Measurements from ENCODE around the gene EPHA8. TPM values are rescaled to one million over a fixed set of nuclear protein-coding genes. Genes with fewer than 3 reads are reported as not detected.

EPHA8 gene
- total and polyA plus RNA-seq, 5 donors: not detected

DNA sequence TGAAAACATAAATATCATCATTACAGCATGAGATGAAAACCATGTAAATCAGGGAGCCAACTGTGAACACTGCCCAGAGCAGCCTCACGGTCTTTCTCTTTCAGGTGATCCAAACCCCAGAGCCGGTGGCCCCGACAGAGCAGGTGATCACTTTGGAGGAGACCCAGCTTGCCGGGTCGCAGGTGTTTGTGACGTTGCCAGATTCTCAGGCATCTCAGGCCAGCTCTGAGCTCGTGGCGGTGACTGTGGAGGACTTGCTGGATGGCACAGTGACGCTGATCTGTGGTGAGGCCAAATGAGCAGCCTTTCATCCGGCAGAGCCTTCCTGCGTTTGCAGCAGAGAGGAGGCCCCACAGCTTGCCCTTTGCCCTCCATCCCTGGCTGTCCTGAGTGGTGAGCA is 37.2 kb upstream of the EPHA8 start:
- Histone ChIP-seq H3K4me3 (ENCODE audit: low read length) (no peak overlapping the region), H3K4me1 (ENCODE audit: control insufficient read depth, insufficient read depth, low read length) (peaks cover 4% of the 10 kb centered on the region), H3K27ac (ENCODE audit: low read length) (no peak overlapping the region), H3K9me3 (ENCODE audit: control insufficient read depth, low read length) (no peaks in the 10 kb centered on the region), H3K27me3 (ENCODE audit: control insufficient read depth, insufficient read depth) (no peaks in the 10 kb centered on the region)
- intact Hi-C loops (cut with DNase I): loop anchor here in 2 of 4 donors (10.0 kb wide), 1 partner anchor 119 kb away; the partner anchor contains the start of gene C1QC (in 2 of the 2)
- WGBS: 89% methylated on average over 11 of the region's 11 CpGs
- no peak for DNase-seq
- no peak for ATAC-seq

DNA sequence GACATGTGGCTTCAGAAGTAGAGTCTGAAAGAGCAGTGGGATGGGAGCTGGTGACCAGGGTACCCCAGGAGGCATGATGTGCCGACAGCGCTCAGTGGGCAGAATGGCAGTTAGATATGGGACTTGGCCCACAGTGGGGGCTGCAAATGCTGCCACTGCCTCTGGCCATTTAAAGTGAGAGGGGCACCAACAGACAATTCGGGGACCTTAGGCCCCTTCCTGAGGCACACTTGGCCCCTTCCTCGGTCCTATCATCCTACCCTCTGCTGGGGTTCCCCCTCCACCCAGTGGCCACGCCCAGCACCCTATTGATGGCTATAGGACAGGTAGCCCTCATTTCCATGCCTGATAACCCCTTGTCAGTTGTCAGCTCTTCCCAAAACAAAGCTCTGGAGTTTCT is 36.6 kb upstream of the EPHA8 start:
- Histone ChIP-seq H3K27ac (ENCODE audit: low read length) (no peak overlapping the region), H3K9me3 (ENCODE audit: control insufficient read depth, low read length) (no peaks in the 10 kb centered on the region), H3K4me3 (ENCODE audit: low read length) (no peak overlapping the region), H3K4me1 (ENCODE audit: control insufficient read depth, insufficient read depth, low read length) (peaks cover 9% of the 10 kb centered on the region), H3K27me3 (ENCODE audit: control insufficient read depth, insufficient read depth) (no peaks in the 10 kb centered on the region)
- intact Hi-C loops (cut with DNase I): loop anchor here in 2 of 4 donors (10.0 kb wide), 1 partner anchor 118 kb away; the partner anchor contains the start of gene C1QC (in 2 of the 2)
- ATAC-seq (no peak), DNase-seq (no peak)
- 92% methylated on average over 5 of the region's 5 CpGs for WGBS

DNA sequence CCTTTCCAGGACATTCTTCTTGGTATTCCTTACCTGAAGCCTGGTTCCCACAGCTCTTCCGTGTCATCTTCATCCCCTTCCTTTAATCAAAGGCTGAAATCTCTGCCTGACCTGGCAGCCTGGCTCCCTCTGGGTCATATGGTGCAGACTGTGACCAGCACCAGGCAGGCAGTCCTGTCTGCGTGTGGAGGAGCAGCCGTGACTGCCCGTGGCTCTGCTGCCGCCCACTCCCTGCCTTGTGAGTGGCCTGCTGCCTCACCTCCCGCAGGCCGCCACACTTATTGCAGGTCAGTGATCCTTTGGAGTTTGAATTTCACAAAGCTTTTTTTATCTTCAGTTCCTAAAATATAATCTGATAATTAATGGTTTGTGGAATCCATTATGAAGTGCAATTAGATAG is 36.2 kb upstream of the EPHA8 start:
- H3K27me3 ChIP-seq (ENCODE audit: control insufficient read depth, insufficient read depth): no peaks in the 10 kb centered on the region
- WGBS: 78% methylated on average over 7 of the region's 7 CpGs
- H3K4me3 ChIP-seq (ENCODE audit: low read length): no peak overlapping the region
- intact Hi-C loops (cut with DNase I): loop anchor here in 2 of 4 donors (10.0 kb wide), 1 partner anchor 118 kb away; the partner anchor contains the start of gene C1QC (in 2 of the 2)
- H3K9me3 ChIP-seq (ENCODE audit: control insufficient read depth, low read length): no peaks in the 10 kb centered on the region
- no peak overlapping the region for H3K27ac ChIP-seq (ENCODE audit: low read length)
- peaks cover 10% of the 10 kb centered on the region for H3K4me1 ChIP-seq (ENCODE audit: control insufficient read depth, insufficient read depth, low read length)
- DNase-seq (no peak), ATAC-seq (no peak)

DNA sequence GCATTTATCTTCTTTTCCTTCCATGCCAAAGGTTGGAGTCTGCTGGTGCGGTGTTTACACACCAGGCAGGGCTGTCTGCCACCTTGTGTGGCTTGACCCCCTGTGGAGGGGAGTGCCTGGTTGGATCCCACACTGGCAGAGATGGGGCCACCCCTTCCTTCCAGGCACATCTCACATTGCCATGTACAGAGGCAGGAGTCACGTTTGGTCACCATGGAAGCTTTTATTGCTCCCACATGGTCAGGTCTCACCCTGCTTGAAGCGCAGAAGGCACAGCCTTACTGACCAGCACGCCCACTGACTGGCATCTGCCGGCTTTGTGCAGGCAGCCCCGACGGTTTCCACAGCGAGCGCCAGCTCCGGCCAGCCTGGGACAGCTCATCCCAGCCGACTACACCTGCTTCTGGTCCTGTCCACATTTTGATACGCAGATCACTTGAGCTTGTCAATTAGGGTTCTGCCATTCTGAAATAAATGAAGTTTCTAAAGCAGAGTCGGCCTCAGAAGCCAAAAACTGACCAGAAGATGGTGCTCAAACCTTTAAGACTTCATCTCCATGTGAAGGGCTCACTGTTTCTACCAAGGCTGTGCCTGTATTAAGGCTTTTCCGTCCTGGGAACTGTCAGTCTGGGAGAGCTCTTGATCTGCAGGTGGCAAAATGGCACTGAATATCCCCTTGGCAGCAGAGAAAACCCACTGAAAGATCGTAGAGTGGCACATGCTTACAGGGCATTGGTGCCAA is 35.6 kb upstream of the EPHA8 start:
- Histone ChIP-seq H3K4me3 (ENCODE audit: low read length) (no peak overlapping the region), H3K27me3 (ENCODE audit: control insufficient read depth, insufficient read depth) (no peaks in the 10 kb centered on the region), H3K4me1 (ENCODE audit: control insufficient read depth, insufficient read depth, low read length) (peaks cover 10% of the 10 kb centered on the region), H3K9me3 (ENCODE audit: control insufficient read depth, low read length) (no peaks in the 10 kb centered on the region), H3K27ac (ENCODE audit: low read length) (no peak overlapping the region)
- DNase-seq: no peak
- ATAC-seq: no peak
- WGBS: 83% methylated on average over 15 of the region's 15 CpGs
- intact Hi-C loops (cut with DNase I): loop anchor here in 2 of 4 donors (10.0 kb wide), 1 partner anchor 117 kb away; the partner anchor contains the start of gene C1QC (in 2 of the 2)

DNA sequence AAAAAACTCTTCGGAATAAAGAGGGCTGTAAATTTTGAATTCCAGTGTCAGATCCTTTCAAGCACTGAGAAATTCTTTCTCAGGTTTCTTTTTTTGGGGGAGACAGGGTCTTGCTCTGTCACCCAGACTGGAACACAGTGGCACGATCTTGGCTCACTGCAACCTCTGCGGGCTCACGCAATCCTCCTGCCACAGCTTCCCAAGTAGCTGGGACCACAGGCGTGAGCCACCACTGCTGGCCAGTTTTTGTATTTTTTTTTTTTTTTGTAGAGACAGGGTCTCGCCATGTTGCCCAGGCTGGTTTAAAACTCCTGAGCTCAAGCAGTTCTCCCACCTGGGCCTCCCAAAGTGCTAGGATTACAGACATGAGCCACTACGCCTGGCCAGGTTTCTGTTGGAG is 34.8 kb upstream of the EPHA8 start:
- H3K27me3 ChIP-seq (ENCODE audit: control insufficient read depth, insufficient read depth): no peaks in the 10 kb centered on the region
- no peaks in the 10 kb centered on the region for H3K9me3 ChIP-seq (ENCODE audit: control insufficient read depth, low read length)
- ATAC-seq: no peak
- H3K4me3 ChIP-seq (ENCODE audit: low read length): no peak overlapping the region
- H3K27ac ChIP-seq (ENCODE audit: low read length): no peak overlapping the region
- intact Hi-C loops (cut with DNase I): loop anchor here in 2 of 4 donors (10.0 kb wide), 1 partner anchor 116 kb away; the partner anchor contains the start of gene C1QC (in 2 of the 2)
- DNase-seq: no peak
- 97% methylated on average over 7 of the region's 7 CpGs for WGBS
- H3K4me1 ChIP-seq (ENCODE audit: control insufficient read depth, insufficient read depth, low read length): peaks cover 10% of the 10 kb centered on the region

DNA sequence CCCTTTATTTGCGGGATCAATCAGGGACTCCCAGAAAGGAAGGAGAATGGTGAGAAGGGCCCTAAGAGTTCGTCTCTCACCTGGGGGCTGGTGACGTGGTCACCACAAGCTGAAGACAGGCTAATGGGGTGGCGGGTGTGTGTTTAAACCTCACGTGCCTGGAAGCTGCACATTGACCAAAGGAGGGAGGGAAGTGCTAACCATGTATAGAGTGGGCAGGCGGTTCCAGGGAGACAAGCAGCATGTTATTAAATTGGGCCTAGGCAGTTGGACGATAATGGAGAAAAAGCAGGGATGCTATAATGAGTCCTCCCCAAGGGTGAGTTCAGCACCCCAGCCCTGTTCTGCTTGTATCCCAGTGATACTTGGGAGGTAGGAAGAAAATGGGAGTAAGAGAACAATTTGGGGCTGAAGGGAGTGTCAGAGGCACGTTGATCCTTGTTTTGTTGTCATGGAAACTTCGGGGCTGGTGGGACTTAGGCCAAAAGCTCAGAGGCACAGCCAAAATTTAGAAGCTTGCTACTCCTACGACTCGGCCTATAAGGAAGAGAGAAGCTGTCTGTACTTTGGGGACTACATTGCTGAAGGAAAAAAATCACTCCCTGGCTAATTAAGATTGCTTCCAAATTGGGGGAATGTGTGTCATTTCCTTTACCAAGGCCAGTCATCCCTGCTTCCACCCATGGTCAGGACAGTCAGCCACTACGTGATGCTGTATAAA is 33.2 kb upstream of the EPHA8 start:
- Histone ChIP-seq H3K4me1 (ENCODE audit: control insufficient read depth, insufficient read depth, low read length) (peaks cover 10% of the 10 kb centered on the region), H3K27ac (ENCODE audit: low read length) (peak overlapping the region; percentile 11), H3K9me3 (ENCODE audit: control insufficient read depth, low read length) (no peaks in the 10 kb centered on the region), H3K27me3 (ENCODE audit: control insufficient read depth, insufficient read depth) (no peaks in the 10 kb centered on the region), H3K4me3 (ENCODE audit: low read length) (no peak overlapping the region)
- DNase-seq (peak in 2 of 3 donors; percentile 45 to 75), ATAC-seq (peak; percentile 52 to 63)
- WGBS: 45% methylated on average over 12 of the region's 12 CpGs
- intact Hi-C loops (cut with DNase I): loop anchor here in 2 of 4 donors (10.0 kb wide), 1 partner anchor 115 kb away; the partner anchor contains the start of gene C1QC (in 2 of the 2)

DNA sequence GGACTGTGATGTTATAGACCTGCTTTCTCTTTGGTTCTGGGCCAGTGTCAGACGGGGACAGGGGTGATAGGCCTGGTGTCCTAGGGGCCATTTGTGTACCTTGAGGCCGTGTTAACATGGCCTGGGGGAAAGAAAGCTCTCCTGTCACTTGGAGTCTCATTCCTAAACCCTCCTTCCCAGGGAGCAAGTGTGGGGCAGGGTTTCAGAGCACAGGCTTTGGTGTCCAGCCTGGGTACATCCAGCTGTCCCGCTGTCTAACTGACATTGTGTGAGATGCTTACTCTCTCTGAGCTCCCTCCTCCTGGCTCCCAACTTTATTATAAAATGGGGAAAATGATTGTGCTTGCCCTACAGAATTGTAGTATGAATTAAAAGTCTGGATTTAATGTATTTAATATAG is 32.6 kb upstream of the EPHA8 start:
- H3K4me1 ChIP-seq (ENCODE audit: control insufficient read depth, insufficient read depth, low read length): peaks cover 10% of the 10 kb centered on the region
- no peaks in the 10 kb centered on the region for H3K9me3 ChIP-seq (ENCODE audit: control insufficient read depth, low read length)
- H3K27ac ChIP-seq (ENCODE audit: low read length): peak overlapping the region; percentile 53
- 70% methylated on average over 3 of the region's 3 CpGs for WGBS
- intact Hi-C loops (cut with DNase I): no loop called here
- DNase-seq: no peak
- H3K4me3 ChIP-seq (ENCODE audit: low read length): no peak overlapping the region
- peak in 1 of 2 donors; percentile 14 for ATAC-seq
- H3K27me3 ChIP-seq (ENCODE audit: control insufficient read depth, insufficient read depth): no peaks in the 10 kb centered on the region

DNA sequence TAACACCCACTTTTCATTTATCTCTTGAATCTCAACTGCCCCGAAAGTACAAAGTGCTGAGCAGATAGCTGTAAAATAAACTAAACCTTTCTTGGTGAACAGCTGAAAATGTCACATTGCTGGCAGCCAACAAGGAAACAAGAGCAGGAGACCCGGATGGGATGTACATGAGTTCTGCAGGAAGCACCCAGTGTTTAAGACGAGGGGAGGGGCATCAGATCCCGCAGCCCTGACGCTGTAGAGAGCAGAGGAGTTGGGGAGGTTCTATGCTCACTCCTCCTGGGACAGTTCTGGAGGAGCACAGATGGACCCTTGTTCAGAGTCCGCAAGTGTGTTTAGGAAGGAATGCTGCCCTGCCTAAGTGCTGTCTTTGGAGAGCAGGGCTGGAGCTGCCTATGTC is 32.0 kb upstream of the EPHA8 start:
- Histone ChIP-seq H3K4me3 (ENCODE audit: low read length) (no peak overlapping the region), H3K27me3 (ENCODE audit: control insufficient read depth, insufficient read depth) (no peaks in the 10 kb centered on the region), H3K9me3 (ENCODE audit: control insufficient read depth, low read length) (no peaks in the 10 kb centered on the region), H3K27ac (ENCODE audit: low read length) (no peak overlapping the region), H3K4me1 (ENCODE audit: control insufficient read depth, insufficient read depth, low read length) (peaks cover 10% of the 10 kb centered on the region)
- intact Hi-C loops (cut with DNase I): no loop called here
- DNase-seq (no peak), ATAC-seq (peak; percentile 44 to 73)
- WGBS: 37% methylated on average over 6 of the region's 6 CpGs

DNA sequence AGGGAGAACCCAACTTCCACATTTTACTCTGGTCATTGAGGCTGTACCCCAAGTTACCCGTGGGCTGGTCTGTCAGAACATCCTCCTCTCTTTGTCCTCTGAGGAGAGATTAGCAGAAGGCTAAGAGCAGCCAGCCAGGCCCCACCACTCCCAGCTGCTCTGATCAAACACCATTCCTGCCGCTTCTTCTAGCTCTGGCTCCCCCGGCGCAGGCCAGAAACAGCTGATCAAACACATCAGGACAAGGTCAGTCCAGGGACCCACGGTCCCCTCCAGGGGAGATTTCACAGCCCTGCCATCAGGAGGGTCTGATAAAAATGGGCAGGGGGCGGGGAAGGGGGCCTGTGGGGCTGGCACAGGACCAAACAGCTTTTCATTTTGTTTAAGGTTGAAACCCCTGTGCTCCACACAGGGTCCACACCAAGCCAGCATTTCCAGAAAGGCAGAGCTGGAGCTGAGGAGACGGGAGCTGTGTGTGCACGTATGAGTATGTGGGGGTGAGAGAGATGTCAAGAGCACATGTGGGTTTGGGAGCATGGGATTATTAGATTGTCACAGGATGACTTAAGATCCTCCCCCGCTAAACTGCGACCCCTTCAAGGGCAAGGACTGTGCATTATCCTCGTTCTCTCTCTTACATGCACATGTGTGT is 29.9 kb upstream of the EPHA8 start:
- no peak overlapping the region for H3K27ac ChIP-seq (ENCODE audit: low read length)
- H3K4me1 ChIP-seq (ENCODE audit: control insufficient read depth, insufficient read depth, low read length): peaks cover 10% of the 10 kb centered on the region
- no peaks in the 10 kb centered on the region for H3K9me3 ChIP-seq (ENCODE audit: control insufficient read depth, low read length)
- 75% methylated on average over 11 of the region's 11 CpGs for WGBS
- intact Hi-C loops (cut with DNase I): no loop called here
- no peak for ATAC-seq
- no peak for DNase-seq
- H3K4me3 ChIP-seq (ENCODE audit: low read length): no peak overlapping the region
- H3K27me3 ChIP-seq (ENCODE audit: control insufficient read depth, insufficient read depth): no peaks in the 10 kb centered on the region

DNA sequence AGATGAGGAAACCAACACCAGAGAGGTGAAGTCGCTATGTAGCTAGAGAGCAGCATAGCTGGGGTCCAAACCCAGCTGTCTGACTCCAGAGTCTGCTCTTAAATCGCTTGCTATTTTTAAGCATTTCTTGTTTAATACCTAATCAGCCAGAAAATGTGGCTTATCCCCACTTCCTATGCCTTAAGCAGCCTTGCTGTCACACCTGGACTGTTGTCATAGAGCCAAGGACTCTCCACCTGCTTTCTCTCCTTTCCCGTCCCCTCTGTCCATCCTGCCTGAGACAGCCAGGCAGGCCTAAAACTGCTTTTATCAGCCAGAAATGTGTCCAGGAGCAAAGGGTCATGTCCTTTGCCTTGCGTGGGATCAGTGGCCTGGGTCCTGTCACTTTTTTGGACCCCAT is 28.3 kb upstream of the EPHA8 start:
- Histone ChIP-seq H3K27me3 (ENCODE audit: control insufficient read depth, insufficient read depth) (no peaks in the 10 kb centered on the region), H3K4me3 (ENCODE audit: low read length) (no peak overlapping the region), H3K9me3 (ENCODE audit: control insufficient read depth, low read length) (no peaks in the 10 kb centered on the region), H3K4me1 (ENCODE audit: control insufficient read depth, insufficient read depth, low read length) (peaks cover 7% of the 10 kb centered on the region), H3K27ac (ENCODE audit: low read length) (no peak overlapping the region)
- ATAC-seq (no peak), DNase-seq (no peak)
- intact Hi-C loops (cut with DNase I): no loop called here
- WGBS: 96% methylated on average over 4 of the region's 4 CpGs

DNA sequence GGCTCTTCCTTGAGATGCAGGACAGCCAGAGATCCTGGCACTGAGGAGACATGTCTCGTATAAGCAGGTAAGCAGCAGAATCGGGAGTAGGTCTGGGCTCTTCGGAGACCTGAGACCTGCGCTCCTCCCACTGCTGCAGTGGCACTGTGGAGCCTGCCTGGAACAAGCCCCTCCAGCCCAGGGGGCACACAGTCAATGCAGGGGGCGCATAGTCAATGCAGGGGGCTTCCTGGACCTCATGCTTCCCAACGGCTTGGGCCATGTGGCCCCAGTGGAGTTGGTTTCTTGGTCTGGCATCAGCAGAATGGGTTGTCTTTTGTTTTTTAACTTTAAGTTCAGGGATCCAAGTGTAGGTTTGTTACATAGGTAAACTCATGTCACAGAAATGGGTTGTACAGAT is 27.9 kb upstream of the EPHA8 start:
- no peaks in the 10 kb centered on the region for H3K9me3 ChIP-seq (ENCODE audit: control insufficient read depth, low read length)
- H3K27ac ChIP-seq (ENCODE audit: low read length): no peak overlapping the region
- ATAC-seq (no peak), DNase-seq (no peak)
- H3K4me1 ChIP-seq (ENCODE audit: control insufficient read depth, insufficient read depth, low read length): peaks cover 6% of the 10 kb centered on the region
- no peaks in the 10 kb centered on the region for H3K27me3 ChIP-seq (ENCODE audit: control insufficient read depth, insufficient read depth)
- WGBS: 91% methylated on average over 6 of the region's 6 CpGs
- intact Hi-C loops (cut with DNase I): no loop called here
- H3K4me3 ChIP-seq (ENCODE audit: low read length): no peak overlapping the region
